HEK293 (cell line): Measurements from ENCODE around the gene NRSN2.

Source experiments
- EGR2 ChIP-seq: fragments of 450-650 bp; formaldehyde crosslinking; IDR thresholded peaks from 2 replicates; pipeline ENCODE4 v1.5.1; 2016; ENCODE audit warnings: low read depth, missing biosample characterization, missing genetic modification characterization
- GLIS2 ChIP-seq: fragments of 450-650 bp; formaldehyde crosslinking; IDR thresholded peaks from 2 replicates; pipeline ENCODE4 v1.5.1; 2016; ENCODE audit warnings: missing biosample characterization, missing genetic modification characterization
- MEIS1 ChIP-seq: sonication (generic); formaldehyde crosslinking; IDR thresholded peaks from 2 replicates; pipeline ENCODE4 v1.8.1; 2022; ENCODE audit warnings: missing genetic modification reagents, mild to moderate bottlenecking, borderline replicate concordance
- REPIN1 ChIP-seq: fragments of 450-650 bp; formaldehyde crosslinking; IDR thresholded peaks from 2 replicates; pipeline ENCODE4 v1.5.1; 2017; ENCODE audit warnings: missing biosample characterization, missing genetic modification characterization, low read depth
- REST ChIP-seq: fragments of 450-650 bp; formaldehyde crosslinking; IDR thresholded peaks from 2 replicates; pipeline ENCODE4 v1.5.1; 2016; ENCODE audit warnings: missing biosample characterization, missing genetic modification characterization
- SP3 ChIP-seq: fragments of 450-650 bp; formaldehyde crosslinking; IDR thresholded peaks from 2 replicates; pipeline ENCODE4 v1.5.1; 2016; ENCODE audit warnings: missing biosample characterization, missing genetic modification characterization
- TCF7L2 ChIP-seq: IDR thresholded peaks from 2 replicates; pipeline ENCODE4 v1.6.1; 2011; ENCODE audit warnings: low read depth, mild to moderate bottlenecking, inconsistent platforms, low read length, moderate library complexity, borderline replicate concordance
- ZBTB48 ChIP-seq: fragments of 450-650 bp; formaldehyde crosslinking; IDR thresholded peaks from 2 replicates; pipeline ENCODE4 v1.5.1; 2016; ENCODE audit warnings: missing biosample characterization, missing genetic modification characterization
- ZEB2 ChIP-seq: fragments of 450-650 bp; formaldehyde crosslinking; IDR thresholded peaks from 2 replicates; pipeline ENCODE4 v1.5.1; 2016; ENCODE audit warnings: missing biosample characterization, missing genetic modification characterization
- ZNF10 ChIP-seq: fragments of 450-650 bp; formaldehyde crosslinking; IDR thresholded peaks from 2 replicates; pipeline ENCODE4 v1.5.1; 2017; ENCODE audit warnings: missing biosample characterization, missing genetic modification characterization
- ZNF112 ChIP-seq: fragments of 450-650 bp; formaldehyde crosslinking; IDR thresholded peaks from 2 replicates; pipeline ENCODE4 v1.5.0; 2017; ENCODE audit warnings: missing biosample characterization, missing genetic modification characterization
- ZNF121 ChIP-seq: fragments of 450-650 bp; formaldehyde crosslinking; IDR thresholded peaks from 2 replicates; pipeline ENCODE4 v1.5.1; 2016; ENCODE audit warnings: missing biosample characterization, missing genetic modification characterization
- ZNF211 ChIP-seq: fragments of 450-650 bp; formaldehyde crosslinking; IDR thresholded peaks from 2 replicates; pipeline ENCODE4 v1.5.1; 2016; ENCODE audit warnings: low read depth, missing biosample characterization, missing genetic modification characterization
- ZNF354C ChIP-seq: fragments of 450-650 bp; formaldehyde crosslinking; IDR thresholded peaks from 2 replicates; pipeline ENCODE4 v1.5.1; 2016; ENCODE audit warnings: missing biosample characterization, missing genetic modification characterization, low read depth, borderline replicate concordance
- ZNF404 ChIP-seq: fragments of 450-650 bp; formaldehyde crosslinking; IDR thresholded peaks from 2 replicates; pipeline ENCODE4 v1.5.1; 2017; ENCODE audit warnings: missing biosample characterization, missing genetic modification characterization
- ZNF423 ChIP-seq: fragments of 450-650 bp; formaldehyde crosslinking; IDR thresholded peaks from 2 replicates; pipeline ENCODE4 v1.5.1; 2016; ENCODE audit warnings: missing biosample characterization, missing genetic modification characterization
- ZNF473 ChIP-seq: fragments of 450-650 bp; formaldehyde crosslinking; IDR thresholded peaks from 2 replicates; pipeline ENCODE4 v1.5.1; 2017; ENCODE audit warnings: missing biosample characterization, missing genetic modification characterization
- ZNF513 ChIP-seq: fragments of 450-650 bp; IDR thresholded peaks from 2 replicates; pipeline ENCODE4 v1.5.1; 2018; ENCODE audit warnings: missing biosample characterization, missing genetic modification characterization
- ZNF518A ChIP-seq: fragments of 450-650 bp; formaldehyde crosslinking; conservative IDR thresholded peaks from 2 replicates; pipeline ENCODE4 v1.5.1; 2016; ENCODE audit warnings: low read depth, missing biosample characterization, missing genetic modification characterization
- ZNF530 ChIP-seq: fragments of 450-650 bp; formaldehyde crosslinking; IDR thresholded peaks from 2 replicates; pipeline ENCODE4 v1.5.1; 2016; ENCODE audit warnings: low read depth, missing biosample characterization, missing genetic modification characterization
- ZNF548 ChIP-seq: fragments of 450-650 bp; formaldehyde crosslinking; IDR thresholded peaks from 2 replicates; pipeline ENCODE4 v1.5.1; 2016; ENCODE audit warnings: missing biosample characterization, missing genetic modification characterization
- ZNF558 ChIP-seq: fragments of 450-650 bp; formaldehyde crosslinking; IDR thresholded peaks from 2 replicates; pipeline ENCODE4 v1.5.1; 2016; ENCODE audit warnings: missing biosample characterization, missing genetic modification characterization
- ZNF560 ChIP-seq: fragments of 450-650 bp; formaldehyde crosslinking; IDR thresholded peaks from 2 replicates; pipeline ENCODE4 v1.5.1; 2017; ENCODE audit warnings: missing biosample characterization, missing genetic modification characterization, borderline replicate concordance
- ZNF600 ChIP-seq: fragments of 450-650 bp; formaldehyde crosslinking; IDR thresholded peaks from 2 replicates; pipeline ENCODE4 v1.5.1; 2016; ENCODE audit warnings: missing biosample characterization, missing genetic modification characterization
- ZNF610 ChIP-seq: fragments of 450-650 bp; formaldehyde crosslinking; IDR thresholded peaks from 2 replicates; pipeline ENCODE4 v1.5.1; 2016; ENCODE audit warnings: missing biosample characterization, missing genetic modification characterization, borderline replicate concordance
- ZNF626 ChIP-seq: fragments of 450-650 bp; sonication (Bioruptor Pico); formaldehyde crosslinking; IDR thresholded peaks from 2 replicates; pipeline ENCODE4 v1.5.1; 2018; ENCODE audit warnings: missing biosample characterization, missing genetic modification characterization, inconsistent platforms
- ZNF660 ChIP-seq: fragments of 450-650 bp; IDR thresholded peaks from 2 replicates; pipeline ENCODE4 v1.5.1; 2018; ENCODE audit warnings: missing biosample characterization, mild to moderate bottlenecking, missing genetic modification characterization
- ZNF747 ChIP-seq: fragments of 450-650 bp; formaldehyde crosslinking; IDR thresholded peaks from 2 replicates; pipeline ENCODE4 v1.5.1; 2016; ENCODE audit warnings: missing biosample characterization, missing genetic modification characterization
- ZNF843 ChIP-seq: fragments of 450-650 bp; formaldehyde crosslinking; IDR thresholded peaks from 2 replicates; pipeline ENCODE4 v1.5.1; 2016; ENCODE audit warnings: missing biosample characterization, missing genetic modification characterization
- TF ChIP-seq, protein P1 (sequence below): fragments of 450-650 bp; formaldehyde crosslinking; optimal IDR thresholded peaks from 2 replicates; pipeline ENCODE3; 2016; ENCODE audit warnings: missing biosample characterization, mild to moderate bottlenecking, missing genetic modification characterization

The NRSN2 gene

DNA sequence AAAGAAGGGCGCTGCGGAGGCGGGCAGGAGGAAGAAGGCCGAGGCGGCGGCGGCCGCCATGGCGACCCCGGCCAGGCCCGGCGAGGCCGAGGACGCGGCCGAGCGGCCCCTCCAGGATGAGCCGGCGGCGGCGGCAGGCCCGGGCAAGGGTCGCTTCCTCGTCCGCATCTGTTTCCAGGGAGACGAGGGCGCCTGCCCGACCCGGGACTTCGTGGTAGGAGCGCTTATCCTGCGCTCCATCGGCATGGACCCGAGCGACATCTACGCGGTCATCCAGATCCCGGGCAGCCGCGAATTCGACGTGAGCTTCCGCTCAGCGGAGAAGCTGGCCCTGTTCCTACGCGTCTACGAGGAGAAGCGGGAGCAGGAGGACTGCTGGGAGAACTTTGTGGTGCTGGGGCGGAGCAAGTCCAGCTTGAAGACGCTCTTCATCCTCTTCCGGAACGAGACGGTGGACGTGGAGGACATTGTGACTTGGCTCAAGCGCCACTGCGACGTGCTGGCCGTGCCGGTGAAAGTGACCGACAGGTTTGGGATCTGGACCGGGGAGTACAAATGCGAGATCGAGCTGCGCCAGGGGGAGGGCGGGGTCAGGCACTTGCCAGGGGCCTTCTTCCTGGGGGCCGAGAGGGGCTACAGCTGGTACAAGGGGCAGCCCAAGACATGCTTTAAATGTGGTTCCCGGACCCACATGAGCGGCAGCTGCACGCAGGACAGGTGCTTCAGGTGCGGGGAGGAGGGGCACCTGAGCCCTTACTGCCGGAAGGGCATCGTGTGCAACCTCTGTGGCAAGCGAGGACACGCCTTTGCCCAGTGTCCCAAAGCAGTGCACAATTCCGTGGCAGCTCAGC, 48.8 kb upstream of the NRSN2 start (continued):
- TF ChIP-seq SP3 (tag by site-specific recombination) (peak; percentile 44; the same call in 1 of the 2 replicates), TCF7L2 (no peak), ZNF513 (tag by site-specific recombination) (no peak), ZNF610 (peak; percentile 30; the same call in 1 of the 2 replicates), ZNF600 (tag by site-specific recombination) (peak; percentile 85), MEIS1 (CRISPR knock-in tag) (no peak), REPIN1 (tag by site-specific recombination) (no peak), ZNF518A (tag by site-specific recombination) (no peak), ZNF112 (tag by site-specific recombination) (no peak), ZNF423 (tag by site-specific recombination) (no peak), ZBTB48 (tag by site-specific recombination) (peak; percentile 92; the same call in 1 of the 2 replicates), ZNF530 (tag by site-specific recombination) (no peak), ZNF404 (tag by site-specific recombination) (no peak), ZNF10 (tag by site-specific recombination) (no peak), ZNF121 (tag by site-specific recombination) (no peak), ZNF558 (tag by site-specific recombination) (no peak), ZEB2 (tag by site-specific recombination) (peak; percentile 53; the same call in 1 of the 2 replicates), ZNF473 (tag by site-specific recombination) (no peak), EGR2 (tag by site-specific recombination) (no peak), ZNF548 (no peak), ZNF560 (tag by site-specific recombination) (no peak), ZNF211 (tag by site-specific recombination) (no peak), ZNF354C (no peak), ZNF660 (tag by site-specific recombination) (no peak), ZNF747 (tag by site-specific recombination) (no peak), ZNF626 (no peak), GLIS2 (tag by site-specific recombination) (peak; percentile 71), REST (tag by site-specific recombination) (no peak), ZNF843 (tag by site-specific recombination) (no peak)
- TF ChIP-seq, protein P1, sequence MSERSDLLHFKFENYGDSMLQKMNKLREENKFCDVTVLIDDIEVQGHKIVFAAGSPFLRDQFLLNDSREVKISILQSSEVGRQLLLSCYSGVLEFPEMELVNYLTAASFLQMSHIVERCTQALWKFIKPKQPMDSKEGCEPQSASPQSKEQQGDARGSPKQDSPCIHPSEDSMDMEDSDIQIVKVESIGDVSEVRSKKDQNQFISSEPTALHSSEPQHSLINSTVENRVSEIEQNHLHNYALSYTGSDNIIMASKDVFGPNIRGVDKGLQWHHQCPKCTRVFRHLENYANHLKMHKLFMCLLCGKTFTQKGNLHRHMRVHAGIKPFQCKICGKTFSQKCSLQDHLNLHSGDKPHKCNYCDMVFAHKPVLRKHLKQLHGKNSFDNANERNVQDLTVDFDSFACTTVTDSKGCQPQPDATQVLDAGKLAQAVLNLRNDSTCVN (tag by site-specific recombination): peak; percentile 64
